ENCODE data around the gene FAM110A.
"Not testable (repeated sequence)": the region's sequence is repeated elsewhere in the genome, so short reads cannot be mapped to it uniquely, and the experiment has no call there.

Gene FAM110A

GRCh38 chr20:877814-878213 lies 44.3 kb downstream of the FAM110A start:
- DNase-seq: no peak

DNA sequence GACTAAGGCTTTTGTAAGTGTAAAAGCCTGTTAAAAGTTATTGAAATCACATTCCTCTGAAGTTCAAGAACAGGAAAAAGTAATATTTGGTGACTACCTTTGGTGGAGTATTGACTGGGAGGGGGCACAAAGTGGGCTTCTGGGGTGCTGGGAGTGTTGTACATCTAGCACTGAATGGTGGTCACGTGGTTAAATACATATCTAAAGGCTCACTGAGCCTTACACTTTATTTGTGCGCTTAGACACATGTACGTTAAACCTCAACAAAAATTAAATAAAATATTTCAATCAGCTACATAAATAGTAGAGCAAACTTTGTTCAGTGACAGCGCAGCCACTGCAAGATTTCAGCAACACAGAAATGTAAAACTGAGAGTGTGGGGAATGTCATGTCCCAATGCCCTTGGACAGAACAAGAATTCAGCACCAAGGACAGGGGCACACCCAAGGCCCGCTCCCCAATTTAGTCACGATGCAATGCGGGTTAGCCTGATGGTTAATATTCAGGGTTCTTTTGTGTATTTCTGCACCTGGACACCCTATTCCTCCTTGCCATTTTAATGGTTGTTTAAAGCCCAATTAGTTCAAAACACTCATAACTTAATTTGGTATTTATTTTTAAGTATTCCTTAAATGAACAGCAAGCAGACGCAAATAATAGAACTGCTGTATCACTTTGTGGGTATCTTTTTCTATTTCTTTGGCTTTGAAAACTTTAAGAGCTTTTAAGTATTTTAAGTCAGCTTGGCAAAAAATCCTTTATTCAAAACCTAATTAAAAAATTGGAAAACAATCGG lies 45.2 kb downstream of the FAM110A start:
- DNase-seq: no peak

DNA sequence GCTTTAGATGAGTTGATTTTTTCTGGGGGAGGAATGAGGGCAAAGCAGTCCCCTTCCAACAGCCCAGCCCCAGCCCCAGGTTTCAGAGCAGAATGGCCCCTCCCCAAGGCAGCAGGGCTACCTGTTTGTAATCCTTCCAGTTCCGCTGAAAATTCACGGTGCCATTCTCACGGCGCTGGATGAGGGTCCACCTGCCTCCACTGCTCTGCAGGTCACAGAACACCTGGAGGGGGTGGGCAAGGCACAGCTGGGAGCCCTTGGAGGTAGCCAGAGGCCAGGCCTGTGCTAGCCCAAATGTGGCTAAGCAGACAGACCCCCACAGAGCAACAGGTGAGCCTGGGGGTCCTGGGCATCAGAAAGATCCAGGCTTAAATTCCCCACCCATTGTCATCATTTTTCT lies 46.1 kb downstream of the FAM110A start:
- peak; percentile 61 for DNase-seq

DNA sequence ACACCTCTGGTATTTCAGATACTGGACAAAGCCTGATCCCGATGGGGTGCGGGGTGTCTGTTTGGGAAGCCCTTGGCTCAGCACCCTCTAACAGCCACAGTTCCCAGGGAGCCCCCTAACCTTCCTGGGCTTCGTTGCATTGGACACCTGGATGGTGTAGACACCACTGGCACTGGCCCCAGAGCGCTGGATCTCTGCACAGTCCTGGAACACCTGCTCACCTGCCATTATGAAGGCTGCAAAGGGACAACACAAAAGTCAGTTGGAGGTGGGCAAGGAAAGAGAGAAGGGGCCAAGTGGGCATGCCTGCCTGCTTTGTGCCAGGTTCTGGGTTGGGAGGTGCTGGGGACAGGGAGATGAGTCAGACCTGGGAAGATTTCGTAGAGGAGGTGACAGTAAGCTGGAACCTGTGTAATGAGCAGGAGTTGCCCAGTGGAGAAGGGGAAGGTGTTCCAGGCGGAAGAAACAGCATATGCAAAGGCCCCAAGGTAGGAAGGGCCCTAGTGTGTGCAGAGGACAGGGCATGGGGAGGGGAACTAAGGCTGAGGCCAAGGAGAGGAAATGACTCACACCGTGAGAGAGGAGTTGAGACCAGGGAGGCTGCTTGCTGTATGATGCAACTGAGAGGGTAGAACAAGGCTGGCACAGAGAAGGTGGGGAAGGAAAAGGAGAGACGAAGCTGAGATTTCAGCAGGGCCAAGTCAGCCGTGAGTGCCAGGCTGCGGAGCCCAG lies 47.7 kb downstream of the FAM110A start:
- DNase-seq: no peak

DNA sequence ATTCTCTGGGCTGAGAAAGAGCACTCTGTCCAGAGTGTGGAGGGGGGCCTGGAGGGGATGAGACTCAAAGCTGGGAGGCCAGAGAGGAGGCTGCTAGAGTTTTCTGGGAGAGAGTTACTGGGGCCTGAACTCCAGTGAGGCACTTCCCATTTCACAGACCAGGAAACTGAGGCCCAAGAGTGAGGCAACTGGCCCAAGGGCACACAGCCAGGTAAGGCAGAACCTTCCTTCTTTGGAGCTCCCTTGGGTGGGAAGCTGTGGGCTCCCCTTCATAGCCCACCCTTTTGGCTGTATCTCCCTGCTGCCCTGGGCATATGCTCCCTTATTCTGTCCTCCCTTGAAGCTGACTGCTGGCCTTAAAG lies 48.2 kb downstream of the FAM110A start:
- DNase-seq: no peak

GRCh38 chr20:884983-885952 lies 51.8 kb downstream of the FAM110A start:
- peak; percentile 38 for DNase-seq

- DNase-seq: no peak
These were observed 53.6 kb downstream of the FAM110A start for GRCh38 chr20:887137-887536.

DNA sequence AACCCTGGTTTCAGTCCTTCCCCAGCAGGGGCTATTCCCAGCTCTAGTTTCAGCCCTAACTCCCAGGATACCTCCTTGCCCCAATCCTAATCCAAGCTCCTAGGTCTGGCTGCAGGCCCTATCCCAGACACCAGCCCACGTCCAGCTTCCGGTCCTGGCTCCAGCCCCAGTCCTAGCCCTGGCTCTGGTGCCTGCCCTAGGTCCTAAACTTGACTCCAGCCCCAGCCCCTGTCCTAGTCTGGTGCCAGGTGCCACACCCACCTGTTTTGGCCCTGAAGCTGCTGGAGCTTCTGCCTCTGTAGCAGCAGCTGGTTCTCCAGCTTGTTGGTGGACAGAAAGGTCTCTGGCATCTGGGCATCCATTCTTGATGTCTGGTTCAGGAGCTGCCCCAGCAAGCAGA lies 54.5 kb downstream of the FAM110A start:
- no peak for DNase-seq

DNA sequence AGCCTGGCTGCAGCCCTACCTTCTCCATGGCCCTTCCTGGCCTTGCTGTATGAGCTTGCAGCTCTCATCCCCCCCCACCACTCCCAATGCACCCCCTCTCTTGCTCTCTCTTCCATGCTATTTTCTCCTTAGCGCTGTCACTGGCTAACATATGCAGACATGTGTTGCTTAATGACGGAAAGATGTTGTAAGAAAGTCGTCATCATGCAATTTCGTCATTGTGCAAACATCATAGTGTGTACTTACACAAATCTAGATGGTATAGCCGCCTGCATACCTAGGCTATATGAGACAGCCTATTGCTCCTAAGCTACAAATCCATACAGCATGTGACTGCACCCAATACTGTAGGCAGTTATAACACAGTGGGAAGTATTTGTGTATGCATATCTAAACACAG lies 55.6 kb downstream of the FAM110A start:
- no peak for DNase-seq

DNA sequence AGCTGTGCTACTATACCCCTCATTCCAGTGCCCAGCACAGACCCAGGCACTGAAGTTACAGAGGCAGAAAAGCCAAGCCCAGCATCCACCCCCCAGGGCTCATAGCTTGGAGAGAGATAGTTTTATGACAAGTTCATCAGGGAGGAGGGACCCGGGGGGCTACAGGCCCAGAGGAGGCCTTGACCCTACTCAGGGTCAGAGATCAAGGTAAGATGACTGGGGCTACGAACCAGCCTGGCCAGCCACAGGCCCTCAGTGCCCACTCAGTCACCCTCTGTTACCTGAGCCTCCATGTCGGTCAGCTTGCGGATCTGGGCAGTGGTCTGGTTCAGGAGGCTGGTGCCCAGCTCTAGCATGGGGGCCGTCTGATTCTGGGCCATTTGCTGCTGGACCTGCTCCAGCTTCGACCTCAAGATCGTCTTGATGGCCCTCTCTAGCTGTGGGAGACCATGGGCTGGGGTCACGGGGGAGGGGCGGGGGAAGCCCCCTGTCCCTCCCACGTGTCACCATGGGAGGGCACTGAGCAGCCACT lies 56.5 kb downstream of the FAM110A start:
- DNase-seq: no peak

DNA sequence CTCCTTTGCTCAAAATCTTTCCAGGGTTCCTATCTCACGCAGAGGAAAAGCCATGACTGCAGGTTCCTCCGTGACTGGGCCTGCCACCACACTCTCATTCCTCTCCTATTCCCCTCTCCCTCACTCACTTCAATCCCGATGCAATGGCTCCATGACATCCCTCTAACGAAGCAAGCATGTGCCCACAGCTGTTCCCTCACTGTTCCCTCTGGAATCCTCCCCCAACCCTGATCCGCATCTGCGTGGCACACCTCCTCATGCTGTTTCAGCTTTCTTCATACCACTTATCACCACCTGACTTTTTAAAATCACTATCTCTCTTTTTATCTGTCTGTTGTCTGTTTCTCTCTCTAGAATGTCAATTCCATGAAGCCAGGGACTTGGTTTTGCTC lies 57.1 kb downstream of the FAM110A start:
- DNase-seq: no peak

GRCh38 chr20:891058-891705 lies 57.7 kb downstream of the FAM110A start:
- DNase-seq: no peak

GRCh38 chr20:891706-892080 lies 58.2 kb downstream of the FAM110A start:
- DNase-seq: no peak

DNA sequence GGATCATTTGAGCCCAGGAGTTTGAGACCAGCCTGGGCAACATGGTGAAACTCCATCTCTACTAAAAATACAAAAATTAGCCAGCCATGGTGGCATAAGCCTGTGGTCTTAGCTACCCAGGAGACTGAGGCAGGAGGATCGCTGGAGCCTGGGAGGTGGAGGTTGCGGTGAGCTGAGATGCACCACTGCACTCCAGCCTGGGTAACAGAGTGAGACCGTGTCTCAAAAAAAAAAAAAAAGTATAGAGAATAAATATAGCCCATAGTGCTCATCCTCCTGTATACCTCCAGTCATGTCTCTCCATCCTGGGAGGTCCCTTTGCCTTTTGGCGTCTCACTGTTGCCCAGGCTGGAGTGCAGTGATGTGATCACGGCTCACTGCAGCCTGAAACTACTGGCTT lies 58.9 kb downstream of the FAM110A start:
- not testable (repeated sequence) for DNase-seq
